Measurements from ENCODE around the gene GALNT2.

The GALNT2 gene

DNA sequence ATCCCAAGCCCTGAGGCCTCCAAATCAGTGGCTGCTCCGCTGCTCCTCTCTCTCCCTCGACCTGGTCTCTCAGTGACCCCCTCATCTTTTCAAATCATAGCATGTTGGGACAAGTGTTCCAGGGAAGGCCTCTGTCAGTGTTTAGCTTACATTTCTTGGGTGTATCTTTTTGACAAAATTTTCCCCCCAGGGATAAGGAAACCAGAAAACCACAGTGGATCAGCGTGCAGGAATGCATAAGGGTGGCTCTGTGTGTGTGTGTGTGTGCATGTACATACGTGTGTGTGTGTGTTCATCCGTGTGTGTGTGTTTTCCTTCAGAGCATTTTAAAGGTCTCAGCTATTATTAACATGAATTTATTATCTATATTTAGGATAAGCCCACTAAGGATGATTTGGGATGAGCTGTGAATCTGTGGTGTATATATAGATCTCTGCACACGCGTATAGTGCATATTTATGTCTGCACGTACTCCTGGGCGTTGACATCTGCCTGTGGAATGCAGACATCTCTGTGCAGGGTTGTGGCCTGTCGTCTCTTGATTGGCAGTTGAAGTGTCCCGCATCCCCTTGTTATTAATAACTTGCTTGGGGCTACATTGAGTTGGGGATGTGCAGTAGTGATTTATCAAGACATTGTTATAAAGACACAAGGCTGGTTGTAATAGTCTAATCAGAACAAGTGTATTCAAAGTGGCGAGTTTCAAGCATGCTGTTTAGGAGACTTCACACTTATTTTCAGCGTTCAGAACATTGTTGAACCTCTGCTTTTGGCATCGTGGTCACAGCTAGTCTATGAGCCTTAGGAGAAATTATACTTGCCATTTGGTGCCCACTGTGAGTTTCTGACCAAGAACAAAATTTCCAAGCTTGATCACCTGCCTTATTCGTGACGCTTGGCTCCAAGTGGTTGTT, 55.6 kb downstream of the GALNT2 start:
- no peak for DNase-seq
- in situ Hi-C loops (cut with HindIII; ENCODE audit: low pct_ligation_motif_present, low pct_unique_long_range_greater_than_20kb, low sequenced_read_pairs): no loop called here

DNA sequence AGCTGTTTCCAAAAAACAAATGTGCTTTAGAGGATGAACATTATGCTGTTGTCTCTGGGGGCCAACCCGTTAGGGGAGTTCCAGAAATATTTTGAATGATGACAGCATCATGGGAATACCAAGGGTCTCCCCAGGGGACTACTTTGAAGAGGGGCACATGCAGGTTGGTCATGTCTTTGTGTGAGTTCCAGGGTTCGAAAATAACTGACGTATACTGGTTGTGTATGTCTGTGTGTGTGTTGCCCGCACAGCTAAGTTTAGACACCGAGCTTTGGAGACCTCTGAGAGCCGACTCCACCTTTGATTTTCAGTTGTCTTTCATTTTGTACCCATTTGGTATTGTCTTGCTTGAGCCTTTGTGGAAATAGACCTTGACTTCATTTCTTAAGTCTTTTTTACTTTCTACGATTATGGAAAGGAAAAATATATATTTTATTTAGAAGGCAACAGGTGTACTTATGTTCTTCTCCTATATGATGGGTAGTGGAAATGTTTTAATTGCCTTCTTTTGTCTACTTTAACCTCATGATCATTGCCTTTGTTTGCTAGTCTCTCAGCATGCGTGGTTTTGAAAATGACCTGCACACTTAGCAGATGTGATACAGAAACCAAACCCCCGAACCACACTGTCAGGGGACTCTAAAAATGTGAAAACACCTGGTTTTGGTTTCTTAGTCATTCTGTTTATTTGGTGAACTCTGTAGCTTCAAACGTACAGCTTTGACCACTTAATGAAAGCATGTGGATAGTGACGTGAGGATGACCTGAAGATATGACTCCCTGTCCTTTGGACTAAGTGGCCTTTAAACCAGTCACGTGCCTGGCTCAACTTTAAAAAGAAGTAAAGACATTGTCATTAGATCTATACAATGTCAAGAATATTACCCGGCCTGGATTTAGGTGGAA, 56.5 kb downstream of the GALNT2 start:
- no peak for DNase-seq
- in situ Hi-C loops (cut with HindIII; ENCODE audit: low pct_ligation_motif_present, low pct_unique_long_range_greater_than_20kb, low sequenced_read_pairs): no loop called here

DNA sequence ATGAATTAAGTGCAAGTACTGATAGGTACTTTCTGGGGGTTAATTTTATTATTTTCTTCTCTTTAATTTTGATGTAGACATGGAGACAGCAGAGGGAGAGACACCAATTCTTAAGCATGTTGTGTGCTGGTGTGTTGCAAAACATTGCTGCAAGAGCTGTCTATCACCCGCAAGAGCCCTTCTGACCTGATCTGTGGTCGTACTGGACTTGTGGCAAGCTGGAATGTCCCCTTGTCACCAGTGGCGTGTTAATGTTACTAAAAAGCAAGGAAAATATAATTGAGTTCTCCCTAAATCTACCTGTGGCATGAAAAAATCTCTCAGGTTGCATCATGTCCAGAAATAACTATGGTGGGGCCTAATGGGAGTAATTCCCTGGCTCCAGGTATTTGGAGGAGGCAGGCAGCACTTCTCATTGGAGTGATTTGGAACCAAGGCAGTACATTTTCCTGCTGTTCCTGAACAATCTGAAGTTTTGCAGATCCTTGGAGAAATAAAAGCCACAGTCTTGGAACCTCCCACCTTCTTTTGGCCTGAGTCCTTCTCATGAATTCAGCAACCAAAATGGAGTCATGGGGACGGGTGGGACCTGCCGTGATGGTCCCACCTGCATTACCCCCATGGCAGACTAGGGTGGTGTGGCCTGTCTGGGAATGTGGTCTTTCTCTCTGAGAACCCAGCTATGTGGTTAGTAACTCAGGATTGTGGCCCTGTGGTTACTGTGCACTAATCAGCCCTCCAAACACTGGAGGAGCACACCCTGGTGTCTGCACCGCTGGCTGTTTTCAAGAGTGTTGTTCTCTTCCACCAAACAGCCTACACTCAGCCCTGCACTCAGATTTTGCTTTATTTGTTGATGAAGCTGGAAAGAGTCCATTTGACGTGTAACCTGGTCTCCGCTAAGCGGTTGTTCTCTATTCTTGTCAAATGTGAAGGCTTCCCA, 57.4 kb downstream of the GALNT2 start:
- DNase-seq: no peak
- in situ Hi-C loops (cut with HindIII; ENCODE audit: low pct_ligation_motif_present, low pct_unique_long_range_greater_than_20kb, low sequenced_read_pairs): no loop called here

DNA sequence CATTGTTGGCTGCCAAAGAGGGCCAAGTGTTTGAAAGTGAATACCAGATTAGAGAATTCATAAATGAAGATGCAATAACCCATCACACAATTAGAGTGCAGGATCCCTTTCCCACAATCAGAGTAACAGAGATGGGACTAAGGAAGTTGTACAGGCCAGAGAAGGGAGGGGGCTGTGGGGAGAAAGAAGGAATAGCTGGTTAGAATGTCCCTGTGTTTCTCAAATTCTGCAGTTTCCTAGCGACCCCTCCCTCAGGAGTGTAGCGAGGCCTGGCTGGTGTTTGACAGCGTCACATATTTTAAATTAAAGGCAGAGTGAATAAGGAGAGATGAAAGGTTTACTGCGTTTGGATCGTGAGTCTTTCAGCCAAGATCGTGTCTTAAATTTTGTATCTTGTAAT, 58.1 kb downstream of the GALNT2 start:
- in situ Hi-C loops (cut with HindIII; ENCODE audit: low pct_ligation_motif_present, low pct_unique_long_range_greater_than_20kb, low sequenced_read_pairs): no loop called here
- no peak for DNase-seq

DNA sequence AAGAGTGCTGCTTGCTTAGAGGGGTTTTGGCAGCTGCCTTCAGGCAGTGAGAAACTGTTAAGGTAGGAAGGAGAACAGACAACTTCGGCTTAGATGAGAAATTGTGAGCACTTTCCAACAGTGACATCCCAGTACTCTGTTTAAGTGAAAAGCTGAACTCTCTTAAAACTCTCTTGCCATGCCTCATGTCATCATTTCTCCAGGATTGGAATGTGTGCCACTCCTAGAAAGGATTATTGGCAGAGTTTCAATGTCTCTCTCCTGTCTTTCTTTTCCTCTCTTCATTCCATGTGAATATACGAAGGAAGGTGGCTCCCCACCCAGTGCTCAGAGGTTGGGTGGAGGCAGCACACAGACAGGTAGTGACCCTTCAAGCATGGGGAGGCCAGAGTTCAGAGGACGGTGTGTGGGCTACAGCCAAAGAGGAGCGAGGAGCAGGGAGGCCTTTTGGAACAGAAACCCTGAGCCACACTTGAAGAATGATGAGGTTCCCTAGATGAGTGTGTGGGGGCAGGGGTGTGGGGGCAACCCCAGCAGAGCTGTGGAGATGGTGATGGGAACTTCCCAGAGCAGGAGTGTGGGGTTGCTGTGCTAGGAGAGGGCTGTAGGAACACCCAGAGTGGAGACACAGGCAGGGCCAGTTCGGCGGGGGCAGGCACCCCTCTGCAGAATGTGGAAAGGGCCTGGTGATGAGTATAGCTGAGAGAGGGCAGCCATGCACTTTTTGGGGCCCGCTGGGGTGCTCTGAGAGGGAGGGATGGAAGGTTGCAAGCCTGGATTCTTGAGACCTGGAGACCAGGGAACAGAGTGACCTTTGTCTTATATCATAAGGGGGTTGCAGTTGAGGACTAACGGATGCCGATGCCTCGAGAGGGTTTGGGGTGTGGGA, 58.8 kb downstream of the GALNT2 start:
- in situ Hi-C loops (cut with HindIII; ENCODE audit: low pct_ligation_motif_present, low pct_unique_long_range_greater_than_20kb, low sequenced_read_pairs): no loop called here
- DNase-seq: no peak

DNA sequence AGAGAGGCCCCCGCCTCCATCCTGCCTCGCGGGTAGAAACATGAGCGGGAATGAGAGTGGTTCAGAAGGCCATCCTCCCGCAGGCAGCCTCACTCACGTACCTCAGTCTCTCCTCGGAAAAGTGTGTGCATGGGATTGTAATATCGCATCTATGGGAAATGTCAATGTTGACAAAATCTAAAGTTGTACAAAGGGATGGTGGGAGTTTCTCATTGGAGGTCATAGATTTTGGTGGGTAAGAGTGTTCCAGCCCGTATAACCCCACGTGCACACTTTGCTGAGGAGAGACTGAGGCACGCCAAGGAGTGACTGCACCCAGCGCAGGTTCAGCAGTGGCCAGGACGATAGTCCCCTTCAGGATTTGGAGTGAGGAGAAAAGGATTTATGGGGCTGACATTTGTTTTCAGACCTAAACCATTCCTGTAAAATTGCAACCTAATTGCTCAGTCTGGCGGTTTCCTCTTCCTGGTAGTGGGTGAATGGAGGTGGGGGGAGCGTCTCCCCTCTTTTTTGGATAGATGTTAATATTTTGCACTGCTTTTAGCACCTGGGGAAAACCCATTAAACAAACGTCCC, 59.6 kb downstream of the GALNT2 start:
- in situ Hi-C loops (cut with HindIII; ENCODE audit: low pct_ligation_motif_present, low pct_unique_long_range_greater_than_20kb, low sequenced_read_pairs): no loop called here
- DNase-seq: no peak

DNA sequence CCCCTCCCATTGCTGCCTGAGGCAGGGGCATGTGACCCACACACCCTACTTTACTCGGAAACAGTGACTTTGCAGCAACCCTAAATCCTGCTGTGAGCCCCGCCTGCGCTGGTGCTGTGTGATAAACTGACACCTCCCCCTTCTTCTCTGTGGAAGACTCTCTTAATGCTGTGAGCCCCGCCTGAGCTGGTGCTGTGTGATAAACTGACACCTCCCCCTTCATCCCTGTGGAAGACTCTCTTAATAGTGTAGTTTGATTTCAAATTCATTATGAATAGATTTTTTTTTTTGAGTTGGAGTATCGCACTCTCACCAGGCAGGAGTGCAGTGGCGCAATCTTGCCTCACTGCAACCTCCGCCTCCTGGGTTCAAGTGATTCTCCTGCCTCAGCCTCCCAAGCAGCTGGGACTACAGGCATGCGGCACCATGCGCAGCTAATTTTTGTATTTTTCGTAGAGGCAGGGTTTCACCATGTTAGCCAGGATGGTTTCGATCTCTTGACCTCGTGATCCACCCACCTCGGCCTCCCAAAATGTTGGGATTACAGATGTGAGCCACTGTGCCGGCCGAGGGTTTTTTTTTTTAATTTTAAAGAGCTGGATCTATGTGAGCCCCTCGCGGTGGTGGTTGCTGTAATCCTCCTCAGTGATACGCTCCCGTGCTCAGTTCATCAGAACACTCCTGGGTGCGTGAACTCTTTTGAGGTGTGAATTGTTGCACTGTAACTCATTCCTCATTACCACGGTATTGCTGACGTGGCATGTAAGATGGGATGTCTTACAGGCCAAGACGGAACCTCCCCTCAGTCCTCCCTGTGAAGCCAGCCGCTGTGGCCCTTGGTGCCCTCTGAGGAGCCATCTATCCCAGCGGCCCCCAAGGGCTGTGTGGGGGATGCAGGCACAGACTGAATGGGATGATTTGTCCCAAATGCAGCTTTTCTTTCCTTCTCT, 60.3 kb downstream of the GALNT2 start:
- in situ Hi-C loops (cut with HindIII; ENCODE audit: low pct_ligation_motif_present, low pct_unique_long_range_greater_than_20kb, low sequenced_read_pairs): no loop called here
- DNase-seq: no peak

DNA sequence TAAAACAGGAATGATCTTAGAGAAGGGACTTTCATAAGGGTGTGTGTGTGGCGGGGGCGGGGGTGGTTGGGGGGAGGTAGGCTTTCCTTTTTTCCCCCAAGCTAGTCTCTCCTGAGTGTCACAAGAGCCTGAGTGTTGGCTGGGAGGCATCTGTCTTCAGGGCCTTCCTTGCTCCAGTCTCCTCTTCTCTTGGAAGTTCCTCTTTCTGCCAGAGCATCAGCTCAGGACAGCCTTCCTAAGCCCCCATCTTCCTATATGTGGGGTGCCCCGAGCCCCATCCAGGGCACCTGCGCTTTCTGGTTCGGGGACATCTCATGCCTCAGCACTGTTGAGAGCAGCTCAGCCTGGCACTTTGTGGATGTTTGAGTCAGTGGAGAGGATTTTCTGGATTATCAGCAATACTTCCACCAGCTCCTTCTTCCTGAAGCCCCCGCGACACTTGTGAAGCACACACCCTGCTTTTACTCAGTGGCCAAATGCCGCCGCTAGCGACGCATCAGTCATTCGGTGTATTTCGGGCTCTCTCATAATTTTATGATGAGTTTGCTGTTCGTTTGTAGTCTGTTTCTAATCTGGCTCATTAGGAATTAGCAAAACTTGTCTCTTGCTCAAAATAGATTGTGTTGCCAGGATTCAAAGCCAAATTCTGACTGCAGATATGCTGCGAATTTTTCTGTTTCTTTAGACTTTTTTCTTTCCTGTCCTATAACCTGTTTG, 61.7 kb downstream of the GALNT2 start:
- DNase-seq: no peak
- in situ Hi-C loops (cut with HindIII; ENCODE audit: low pct_ligation_motif_present, low pct_unique_long_range_greater_than_20kb, low sequenced_read_pairs): no loop called here

DNA sequence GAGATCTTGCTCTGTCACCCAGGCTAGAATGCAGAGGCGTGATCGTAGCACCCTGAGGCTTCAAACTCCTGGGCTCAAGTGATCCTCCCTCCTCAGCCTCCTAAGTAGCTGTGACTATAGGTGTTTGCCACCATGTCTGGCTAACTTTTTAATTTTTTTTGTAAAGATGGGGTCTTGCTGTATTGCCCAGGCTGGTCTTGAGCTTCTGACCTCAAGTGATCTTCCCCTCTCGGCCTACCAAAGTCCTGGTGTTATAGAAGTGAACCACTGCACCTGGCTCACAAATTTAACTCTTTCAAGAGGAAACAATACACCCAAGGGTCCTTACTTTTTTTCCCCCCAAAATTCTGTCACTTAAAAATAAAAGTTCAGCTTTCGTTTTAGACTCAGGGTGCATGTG, 62.3 kb downstream of the GALNT2 start:
- in situ Hi-C loops (cut with HindIII; ENCODE audit: low pct_ligation_motif_present, low pct_unique_long_range_greater_than_20kb, low sequenced_read_pairs): no loop called here

DNA sequence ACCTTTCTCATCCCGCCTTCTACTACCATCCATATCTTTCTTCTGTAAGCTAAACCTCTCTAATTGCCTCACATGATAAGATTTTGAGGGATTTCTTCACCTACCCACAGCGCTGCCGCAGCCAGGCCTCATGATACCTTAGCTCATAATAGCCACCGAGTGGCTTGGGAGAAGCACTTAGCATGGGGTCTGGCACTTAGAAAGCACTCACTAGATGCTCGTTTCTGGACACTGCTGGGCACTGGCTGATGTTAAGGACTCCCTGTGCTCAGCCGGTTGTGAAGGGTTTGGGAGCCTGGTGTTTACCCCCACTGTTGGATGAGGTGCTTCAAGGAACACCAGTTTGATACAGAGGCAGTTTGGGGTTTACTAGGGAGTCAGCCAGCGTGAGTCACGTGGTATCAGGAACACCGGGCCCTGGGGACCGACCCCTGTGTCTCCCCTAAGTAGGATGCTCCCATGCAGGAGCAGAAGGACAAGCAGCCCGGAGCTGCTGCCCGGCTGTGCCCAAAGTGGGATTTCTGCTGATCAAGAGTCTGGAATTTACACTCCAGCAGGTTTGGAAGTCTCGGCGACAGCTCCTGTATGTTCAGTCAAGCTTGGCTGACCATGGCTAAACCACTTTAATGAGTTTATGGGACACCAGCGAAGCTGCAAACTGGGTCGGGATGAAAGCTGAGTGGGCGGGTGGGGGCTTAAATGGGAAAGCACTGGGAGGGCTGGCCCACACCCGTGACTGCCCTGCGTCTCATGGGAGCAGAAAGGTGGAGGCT, 63.3 kb downstream of the GALNT2 start:
- in situ Hi-C loops (cut with HindIII; ENCODE audit: low pct_ligation_motif_present, low pct_unique_long_range_greater_than_20kb, low sequenced_read_pairs): no loop called here
- peak; percentile 50 for DNase-seq

More for the DNA sequence above, 62.3 kb downstream of the GALNT2 start:
- no peak for DNase-seq

DNA sequence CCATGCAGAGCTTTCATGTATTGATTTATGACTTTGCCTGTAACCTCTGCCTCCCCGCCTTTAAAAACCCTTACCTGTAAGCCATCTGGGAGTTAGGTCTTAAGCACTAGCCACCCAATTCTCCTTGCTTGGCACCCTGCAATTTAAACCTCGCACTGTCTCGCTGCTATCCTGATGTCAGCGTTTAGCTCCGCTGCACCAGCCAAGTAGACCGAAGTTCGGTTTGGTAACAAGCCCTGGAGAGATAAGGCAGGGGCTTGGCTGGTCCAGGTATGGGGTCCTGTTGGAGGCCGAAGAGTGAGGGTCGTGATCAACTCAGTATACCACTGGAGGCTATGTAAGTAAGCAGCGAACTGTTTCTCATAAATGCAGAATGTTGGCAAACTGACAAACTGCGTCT, 64.4 kb downstream of the GALNT2 start:
- no peak for DNase-seq
- in situ Hi-C loops (cut with HindIII; ENCODE audit: low pct_ligation_motif_present, low pct_unique_long_range_greater_than_20kb, low sequenced_read_pairs): no loop called here

DNA sequence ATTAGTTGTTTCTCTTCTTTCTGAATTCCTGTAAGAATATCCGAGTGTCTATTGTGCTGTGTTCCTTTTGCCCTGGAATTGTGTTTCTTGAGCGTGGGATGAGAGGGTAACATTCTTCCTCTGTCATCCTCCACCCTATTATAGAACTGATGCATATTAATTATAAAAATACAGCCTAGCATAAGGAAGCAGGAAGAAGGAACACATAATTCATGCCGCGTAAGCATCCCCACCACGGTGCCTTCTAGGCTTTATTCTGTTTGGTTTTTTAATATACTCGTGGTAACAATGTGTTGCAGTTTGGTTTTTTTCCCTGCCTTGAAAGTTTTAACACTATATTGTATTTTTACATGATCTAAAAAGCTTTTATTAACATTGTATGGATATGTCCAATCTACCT, 65.7 kb downstream of the GALNT2 start:
- no peak for DNase-seq
- in situ Hi-C loops (cut with HindIII; ENCODE audit: low pct_ligation_motif_present, low pct_unique_long_range_greater_than_20kb, low sequenced_read_pairs): no loop called here

DNA sequence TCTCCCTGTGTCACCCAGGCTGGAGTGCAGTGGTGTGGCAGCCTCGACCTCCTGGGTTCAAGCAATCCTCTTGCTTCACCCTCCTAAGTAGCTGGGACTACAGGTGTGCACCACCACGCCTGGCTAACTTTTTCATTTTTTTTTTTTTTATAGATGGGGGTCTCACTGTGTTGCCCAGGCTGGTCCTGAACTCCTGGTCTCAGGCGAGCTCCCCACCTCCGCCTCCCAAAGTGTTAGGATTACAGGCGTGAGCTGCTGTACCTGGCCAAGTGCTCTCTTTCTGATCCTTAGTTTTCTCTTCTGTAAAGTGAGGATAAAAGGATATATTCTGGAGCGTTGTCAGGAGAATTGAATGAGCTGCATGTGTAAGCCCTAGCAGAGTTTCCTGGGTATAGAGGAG, 68.7 kb downstream of the GALNT2 start:
- DNase-seq: no peak
- in situ Hi-C loops (cut with HindIII; ENCODE audit: low pct_ligation_motif_present, low pct_unique_long_range_greater_than_20kb, low sequenced_read_pairs): no loop called here

DNA sequence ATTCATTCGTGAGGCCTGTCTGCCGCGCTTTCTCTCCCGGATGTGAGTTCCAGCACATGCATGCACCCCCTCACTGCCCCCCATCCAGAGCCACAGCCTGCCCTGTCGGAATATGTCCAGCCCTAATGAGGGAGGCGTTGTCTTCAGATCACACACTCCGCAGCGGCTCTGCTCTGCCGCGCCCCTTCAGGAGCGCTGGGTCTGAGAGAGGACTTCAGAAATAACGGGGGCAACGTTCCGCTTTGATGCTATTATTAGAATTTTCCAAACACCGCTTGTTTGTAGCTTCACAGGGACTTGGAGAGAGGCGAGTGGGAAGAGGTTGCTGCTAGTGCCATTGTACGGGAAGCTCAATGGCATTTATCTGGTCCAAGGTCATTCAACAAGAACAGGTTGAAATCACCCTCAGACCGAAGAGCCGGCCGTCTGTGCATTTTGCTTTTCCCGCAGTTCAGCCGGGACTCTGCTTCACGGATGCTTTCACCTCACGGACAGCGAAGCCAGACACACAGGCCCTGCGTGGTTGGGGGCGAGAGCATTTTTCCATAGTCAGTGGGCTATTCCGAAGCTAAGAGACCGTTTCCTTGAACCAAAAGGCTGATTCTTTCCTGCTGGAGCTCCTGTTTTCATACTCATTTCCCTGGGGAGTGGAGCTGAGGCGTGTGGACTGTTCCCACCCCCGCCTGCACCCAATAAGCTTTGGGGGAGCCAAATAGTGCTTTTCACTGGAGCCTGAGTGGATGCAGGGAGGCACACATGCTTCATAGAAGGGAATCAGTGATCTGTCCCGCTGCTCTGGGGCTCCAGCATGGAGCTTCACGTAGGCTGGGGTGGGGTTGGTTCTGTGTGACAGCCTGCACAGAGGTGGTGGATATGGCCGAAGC, 69.7 kb downstream of the GALNT2 start:
- DNase-seq: no peak
- in situ Hi-C loops (cut with HindIII; ENCODE audit: low pct_ligation_motif_present, low pct_unique_long_range_greater_than_20kb, low sequenced_read_pairs): no loop called here
